ENCODE data around the gene NUP188.
"Not testable (repeated sequence)": the region's sequence is repeated elsewhere in the genome, so short reads cannot be mapped to it uniquely, and the experiment has no call there.

Gene NUP188

DNA sequence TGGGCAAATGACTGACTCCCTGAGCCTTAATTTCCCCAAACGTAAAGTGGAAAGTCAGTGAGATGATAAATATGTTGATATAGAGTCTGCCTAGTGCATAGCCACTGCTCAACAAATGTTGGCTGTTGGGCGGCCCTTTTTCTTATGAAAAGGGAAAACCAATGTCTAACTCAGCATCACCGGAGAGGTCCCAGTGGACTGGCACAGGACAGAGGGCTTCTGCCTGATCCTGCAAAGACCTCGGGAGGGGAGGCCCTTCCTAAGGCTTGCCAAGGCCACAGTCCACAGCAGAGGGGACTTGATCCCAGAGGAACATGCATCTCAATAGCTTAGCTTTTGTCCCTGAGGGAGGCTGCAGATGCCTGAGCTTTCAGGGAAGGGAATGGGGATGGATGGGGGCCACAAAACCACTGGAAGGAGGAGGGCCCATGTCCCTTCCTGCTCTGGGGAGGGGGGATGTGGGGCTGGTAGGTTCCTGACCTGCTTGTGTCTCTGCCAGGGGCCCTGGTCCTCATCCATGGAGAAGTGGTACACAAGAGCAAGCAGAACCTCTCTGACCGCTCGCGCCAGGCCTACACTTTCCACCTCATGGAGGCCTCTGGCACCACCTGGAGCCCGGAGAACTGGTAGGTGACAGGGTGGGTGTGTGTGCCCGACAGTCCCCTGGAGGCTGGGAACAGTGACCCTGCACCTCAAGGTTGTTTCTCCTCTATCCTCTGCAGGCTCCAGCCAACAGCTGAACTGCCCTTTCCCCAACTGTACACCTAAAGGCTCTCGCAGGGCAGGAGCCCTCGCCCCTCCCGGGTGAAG lies 6.3 kb upstream of the NUP188 start:
- FAIRE-seq (no peak), DNase-seq (ENCODE audit: insufficient read length, low spot score) (no peak)

DNA sequence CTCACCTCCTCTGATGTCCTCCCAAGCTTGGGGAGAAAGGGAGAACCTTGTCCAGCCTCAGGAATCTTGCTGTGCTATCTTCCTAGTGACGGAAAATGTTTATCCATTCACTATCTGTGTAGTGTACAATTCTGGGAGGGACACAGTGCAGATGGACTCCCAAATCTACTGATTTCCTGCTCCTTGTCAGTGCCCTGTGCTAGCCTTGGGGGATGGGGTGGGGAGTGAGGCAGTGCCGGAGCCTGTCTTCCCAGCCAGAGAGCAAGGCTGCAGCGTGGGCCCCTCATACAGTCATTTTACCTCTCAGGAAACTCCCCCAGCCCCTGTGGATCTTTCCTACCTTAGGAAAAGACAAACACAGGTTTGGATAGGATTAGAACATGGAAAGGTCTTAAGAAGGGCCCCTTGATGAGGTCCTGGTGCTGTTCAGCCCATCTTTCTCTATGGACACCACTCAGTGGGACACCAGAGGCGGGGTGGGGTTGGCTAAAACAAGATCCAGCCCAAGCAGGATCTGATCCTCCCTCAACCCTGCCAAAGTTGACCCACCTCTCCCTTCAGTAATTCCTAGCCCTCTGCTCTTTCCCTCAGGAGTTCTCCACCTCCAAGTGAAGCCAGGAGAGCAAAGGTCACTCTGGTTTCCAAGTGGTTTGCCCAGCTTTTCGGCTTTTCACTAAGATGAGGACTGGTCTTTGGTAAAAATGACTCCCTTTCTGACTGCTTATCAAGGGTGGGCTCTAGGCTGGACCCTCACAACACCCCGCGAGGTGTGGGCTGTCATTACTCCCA lies 3.5 kb upstream of the NUP188 start:
- FAIRE-seq (no peak), DNase-seq (ENCODE audit: insufficient read length, low spot score) (no peak)

GRCh38 chr9:128944966-128945365 lies 2.5 kb upstream of the NUP188 start:
- not testable (repeated sequence) for DNase-seq (ENCODE audit: insufficient read length, low spot score); FAIRE-seq

GRCh38 chr9:128945798-128946501 lies 1.5 kb upstream of the NUP188 start:
- no peak for FAIRE-seq
- no peak for DNase-seq (ENCODE audit: insufficient read length, low spot score)

DNA sequence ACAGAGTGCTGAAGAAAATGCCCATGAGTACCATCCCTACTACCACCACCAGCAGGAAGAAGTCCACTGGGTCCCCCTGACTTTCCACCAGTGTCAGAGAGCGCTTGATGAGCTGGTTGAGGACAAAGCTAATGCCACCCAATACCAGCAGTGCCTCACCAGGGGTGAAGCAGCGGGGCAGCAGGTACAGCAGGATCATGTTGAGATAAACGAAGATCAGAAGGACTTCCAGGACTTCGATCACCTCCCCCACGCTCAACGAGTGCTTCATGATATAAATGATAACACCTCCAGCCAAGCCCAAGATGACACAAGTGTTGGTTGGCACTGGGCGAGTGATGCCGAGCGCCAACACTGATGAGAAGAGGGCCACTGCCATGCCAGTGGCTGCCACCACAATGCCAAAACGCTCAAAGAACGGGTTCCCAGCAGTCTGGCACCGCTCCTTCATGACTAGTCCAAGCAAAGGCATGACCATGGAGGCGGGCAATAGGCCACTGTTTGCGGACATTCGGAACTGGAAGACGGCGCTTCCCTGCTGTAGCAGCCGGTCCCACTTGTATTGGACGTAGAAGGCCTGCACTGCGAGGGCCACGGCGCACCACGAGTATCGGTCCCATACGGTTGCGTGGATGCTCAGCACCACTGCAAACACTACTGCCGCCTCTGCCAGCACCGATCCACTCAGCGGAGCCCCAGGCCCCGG lies 775 bp upstream of the NUP188 start:
- FAIRE-seq (no peak), DNase-seq (ENCODE audit: insufficient read length, low spot score) (no peak)

DNA sequence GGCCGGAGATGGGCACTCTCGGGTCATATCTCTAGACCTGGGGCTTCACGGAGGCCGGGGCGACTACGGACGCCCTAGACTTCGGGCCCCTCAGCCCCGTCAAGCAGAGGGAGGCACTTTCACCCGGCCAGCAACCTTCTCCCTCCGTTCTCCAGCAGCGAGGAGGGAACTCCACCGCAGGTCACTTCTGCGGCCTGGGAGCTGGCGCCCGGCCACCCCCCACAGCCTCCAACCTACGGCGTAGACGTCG lies 297 bp upstream of the NUP188 start:
- DNase-seq (ENCODE audit: insufficient read length, low spot score) (no peak), FAIRE-seq (no peak)

DNA sequence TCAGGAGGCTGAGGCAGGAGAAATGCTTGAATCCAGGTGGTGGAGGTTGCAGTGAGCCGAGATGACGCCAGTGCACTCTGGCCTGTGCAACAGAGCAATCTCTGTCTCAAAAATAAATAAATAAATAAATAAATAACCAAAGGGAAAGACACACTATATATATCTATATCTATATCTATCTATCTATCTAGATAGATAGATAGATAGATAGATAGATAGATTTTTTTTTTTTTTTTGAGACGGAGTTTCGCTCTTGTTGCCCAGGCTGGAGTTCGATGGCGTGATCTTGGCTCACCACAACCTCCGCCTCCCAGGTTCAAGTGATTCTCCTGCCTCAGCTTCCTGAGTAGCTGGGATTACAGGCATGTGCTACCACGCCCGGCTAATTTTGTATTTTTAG lies 13.9 kb downstream of the NUP188 start:
- DNase-seq (ENCODE audit: insufficient read length, low spot score); FAIRE-seq: not testable (repeated sequence)

- FAIRE-seq = no peak
- DNase-seq (ENCODE audit: insufficient read length, low spot score) = no peak
Observed at GRCh38 chr9:128969491-128969890, 22.0 kb downstream of the NUP188 start.

- FAIRE-seq = no peak
- DNase-seq (ENCODE audit: insufficient read length, low spot score) = peak; percentile 21
Observed at GRCh38 chr9:128972956-128973355, 25.5 kb downstream of the NUP188 start.

GRCh38 chr9:128979111-128979510 lies 31.6 kb downstream of the NUP188 start:
- DNase-seq (ENCODE audit: insufficient read length, low spot score) (no peak), FAIRE-seq (no peak)

DNA sequence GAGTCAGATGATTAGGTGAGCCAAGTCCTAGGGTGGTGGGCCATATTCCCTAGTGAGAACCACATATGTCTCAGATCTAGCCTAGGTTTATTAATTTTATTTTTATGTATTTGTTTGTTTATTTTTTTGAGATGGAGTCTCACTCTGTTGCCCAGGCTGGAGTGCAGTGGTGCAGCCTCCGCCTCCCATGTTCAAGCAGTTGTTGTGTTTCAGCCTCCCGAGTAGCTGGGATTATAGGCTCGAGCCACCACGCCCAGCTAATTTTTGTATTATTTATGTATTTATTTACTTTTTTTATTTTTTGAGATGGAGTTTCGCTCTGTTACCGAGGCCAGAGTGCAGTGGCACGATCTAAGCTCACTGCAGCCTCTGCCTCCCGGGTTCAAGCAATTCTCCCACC lies 36.0 kb downstream of the NUP188 start:
- FAIRE-seq = no peak

DNA sequence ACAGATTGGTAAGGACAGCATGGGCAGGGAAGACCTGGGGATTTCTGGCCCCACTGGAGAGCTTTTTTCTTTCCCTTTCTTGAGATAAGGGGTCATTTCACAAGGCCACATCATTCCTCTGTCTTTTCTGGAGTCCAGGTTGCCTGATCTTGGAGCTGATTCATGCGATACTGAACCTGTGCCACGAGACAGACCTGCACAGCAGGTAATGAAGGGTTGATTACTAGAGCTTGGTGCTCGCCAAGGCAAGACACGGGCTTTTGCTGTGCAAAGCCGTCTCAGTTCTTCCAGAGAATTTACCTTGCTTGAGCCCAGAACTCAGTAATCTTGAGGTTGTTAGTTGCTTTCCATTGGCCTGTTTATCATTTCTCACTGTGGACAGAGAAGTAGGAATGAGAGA lies 39.2 kb downstream of the NUP188 start:
- FAIRE-seq = no peak
- DNase-seq (ENCODE audit: insufficient read length, low spot score) = no peak

More for the DNA sequence above, 36.0 kb downstream of the NUP188 start:
- no peak for DNase-seq (ENCODE audit: insufficient read length, low spot score)

DNA sequence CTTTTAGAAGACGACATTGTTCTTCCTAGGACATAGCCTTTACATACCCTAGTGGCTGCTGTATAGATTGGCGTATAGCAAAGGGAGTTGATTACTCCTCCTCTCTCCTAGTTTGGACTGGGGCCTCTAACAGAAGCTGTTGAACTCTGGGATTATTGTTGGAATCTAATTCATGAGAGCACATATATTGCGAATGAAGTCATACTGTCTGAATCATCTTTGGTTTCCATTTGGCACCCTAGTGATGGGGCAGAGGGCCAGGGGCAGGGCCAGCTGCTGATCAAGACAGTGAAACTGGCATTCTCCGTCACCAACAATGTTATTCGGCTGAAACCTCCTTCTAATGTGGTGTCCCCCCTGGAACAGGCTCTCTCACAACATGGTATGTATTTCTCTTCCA lies 40.3 kb downstream of the NUP188 start:
- DNase-seq (ENCODE audit: insufficient read length, low spot score) = peak; percentile 34
- FAIRE-seq = no peak

DNA sequence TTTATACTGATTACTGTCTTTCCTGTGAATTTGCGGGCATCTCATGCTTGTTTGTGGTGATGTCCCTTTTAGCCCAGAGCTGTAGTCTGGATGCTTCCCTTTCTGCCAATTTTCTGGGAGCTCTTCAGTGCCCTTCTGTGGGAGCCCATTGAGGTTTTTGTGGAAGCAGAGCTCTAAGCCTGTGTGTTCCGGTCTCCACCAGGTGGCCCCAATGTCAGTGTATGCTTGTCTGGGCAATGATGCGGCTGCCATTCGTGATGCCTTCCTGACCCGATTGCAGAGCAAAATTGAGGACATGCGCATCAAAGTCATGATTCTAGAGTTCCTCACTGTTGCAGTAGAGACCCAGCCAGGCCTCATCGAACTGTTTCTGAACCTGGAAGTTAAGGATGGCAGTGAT lies 45.5 kb downstream of the NUP188 start:
- FAIRE-seq (no peak), DNase-seq (ENCODE audit: insufficient read length, low spot score) (no peak)

DNA sequence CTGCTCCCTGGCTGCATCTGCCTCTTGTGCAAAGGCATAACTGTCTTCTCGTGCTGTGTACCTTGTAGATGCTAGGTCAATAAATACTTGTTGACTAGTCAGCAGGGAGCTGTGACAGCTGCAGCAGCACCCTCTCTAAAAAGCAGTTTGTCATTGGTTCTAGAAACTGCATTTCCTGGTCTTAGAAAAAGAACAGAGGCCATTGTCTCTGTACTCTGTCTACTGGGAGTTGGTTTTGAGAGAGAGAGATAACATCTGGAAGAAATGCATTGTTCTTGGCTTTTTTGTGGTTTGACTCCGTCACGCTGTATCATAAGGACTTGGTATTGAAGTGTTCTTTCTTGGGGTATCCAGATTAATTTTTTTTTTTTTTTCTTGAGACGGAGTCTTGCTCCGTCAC lies 48.3 kb downstream of the NUP188 start:
- DNase-seq (ENCODE audit: insufficient read length, low spot score) (no peak), FAIRE-seq (no peak)

DNA sequence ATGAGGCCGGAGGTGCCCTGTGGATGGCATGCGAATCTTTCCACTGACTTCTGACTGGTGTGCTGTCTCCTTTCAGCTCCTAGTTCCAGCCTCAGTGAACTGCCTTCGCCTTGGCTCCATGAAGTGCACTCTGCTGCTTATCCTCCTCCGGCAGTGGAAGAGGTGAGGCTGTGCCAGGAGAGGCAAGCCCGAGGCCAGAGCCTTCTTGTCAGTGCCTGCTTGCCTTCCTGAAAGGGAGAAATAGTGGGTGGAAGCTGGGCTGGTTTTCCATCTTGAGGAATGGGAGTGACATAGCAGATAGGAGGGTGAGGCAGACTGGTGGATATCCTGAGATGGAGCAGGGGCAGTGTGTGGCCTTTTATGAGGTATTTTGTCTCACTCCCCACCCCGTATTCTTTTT lies 51.0 kb downstream of the NUP188 start:
- FAIRE-seq (no peak), DNase-seq (ENCODE audit: insufficient read length, low spot score) (no peak)

GRCh38 chr9:128999581-129000206 lies 52.2 kb downstream of the NUP188 start:
- DNase-seq (ENCODE audit: insufficient read length, low spot score) (no peak), FAIRE-seq (no peak)

DNA sequence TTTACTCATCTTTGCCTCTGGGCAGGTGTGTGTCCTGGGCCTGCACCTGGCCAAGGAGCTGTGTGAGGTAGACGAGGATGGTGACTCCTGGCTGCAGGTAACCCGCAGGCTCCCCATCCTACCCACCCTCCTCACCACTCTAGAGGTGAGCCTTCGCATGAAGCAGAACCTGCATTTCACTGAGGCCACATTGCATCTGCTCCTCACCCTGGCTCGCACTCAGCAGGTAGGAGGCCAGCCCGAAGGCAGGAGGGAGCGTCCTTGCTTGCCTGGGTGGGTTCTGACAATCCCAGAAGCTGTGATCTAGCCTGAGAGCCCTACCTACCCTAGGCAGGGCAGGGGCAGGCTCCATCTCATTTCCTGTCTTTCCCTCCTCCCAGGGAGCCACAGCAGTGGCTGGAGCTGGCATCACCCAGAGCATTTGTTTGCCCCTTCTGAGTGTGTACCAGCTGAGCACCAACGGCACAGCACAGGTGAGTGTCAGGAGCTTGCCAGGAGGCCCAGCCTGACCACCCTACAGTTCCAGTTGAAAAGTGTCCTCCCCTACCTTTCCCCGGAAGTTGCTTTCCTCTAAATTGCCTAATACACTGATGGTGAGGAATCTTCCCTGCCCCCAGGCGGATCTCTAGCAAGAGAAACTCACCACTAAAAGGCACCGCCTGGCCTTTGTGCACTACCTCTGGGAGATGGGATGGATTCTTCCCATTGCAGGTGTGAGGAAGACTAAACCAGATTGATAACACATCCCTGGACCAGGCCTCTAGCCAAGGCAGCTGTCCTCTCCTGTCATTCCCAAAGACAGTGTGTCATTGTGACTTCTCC lies 54.2 kb downstream of the NUP188 start:
- DNase-seq (ENCODE audit: insufficient read length, low spot score) (no peak), FAIRE-seq (no peak)

- DNase-seq (ENCODE audit: insufficient read length, low spot score) (no peak), FAIRE-seq (no peak)
Observed at GRCh38 chr9:129002992-129003391, 55.5 kb downstream of the NUP188 start.

DNA sequence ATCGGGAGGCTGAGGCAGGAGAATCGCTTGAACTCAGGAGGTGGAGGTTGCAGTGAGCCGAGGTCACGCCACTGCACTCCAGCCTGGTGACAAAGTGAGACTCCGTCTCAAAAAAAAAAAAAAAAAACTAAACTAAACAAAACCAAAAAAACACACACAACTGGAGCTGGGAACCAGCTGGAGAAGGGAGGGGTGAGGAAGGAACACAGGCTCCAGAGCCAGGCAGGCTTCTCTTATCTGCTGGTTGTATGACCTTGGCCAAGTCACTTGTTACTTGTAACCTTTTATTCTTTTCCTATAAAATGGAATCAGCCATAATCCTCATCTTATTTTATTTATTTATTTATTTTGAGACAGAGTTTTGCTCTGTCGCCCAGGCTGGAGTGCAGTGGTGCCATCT lies 56.7 kb downstream of the NUP188 start:
- FAIRE-seq; DNase-seq (ENCODE audit: insufficient read length, low spot score): not testable (repeated sequence)

Measured in HTR-8/SVneo (cell line).